Stimulated activated CD8-positive, alpha-beta memory T cell treated with anti-CD3 and anti-CD28 coated beads, Interleukin-2, amount 100 ng/mL, for 48 hours (primary cell): ENCODE data around the gene ZBTB7B.

Experiments used
- DNase-seq, 2 donors: peaks; one replicate each; pipeline ENCODE4 v3.0.0-alpha.2; 2020; ENCODE audit warnings: low read depth in 2 of 2

ZBTB7B gene

GRCh38 chr1:155017041-155017945 is 14.7 kb downstream of the ZBTB7B start:
- DNase-seq = peak; percentile 83 to 86

DNA sequence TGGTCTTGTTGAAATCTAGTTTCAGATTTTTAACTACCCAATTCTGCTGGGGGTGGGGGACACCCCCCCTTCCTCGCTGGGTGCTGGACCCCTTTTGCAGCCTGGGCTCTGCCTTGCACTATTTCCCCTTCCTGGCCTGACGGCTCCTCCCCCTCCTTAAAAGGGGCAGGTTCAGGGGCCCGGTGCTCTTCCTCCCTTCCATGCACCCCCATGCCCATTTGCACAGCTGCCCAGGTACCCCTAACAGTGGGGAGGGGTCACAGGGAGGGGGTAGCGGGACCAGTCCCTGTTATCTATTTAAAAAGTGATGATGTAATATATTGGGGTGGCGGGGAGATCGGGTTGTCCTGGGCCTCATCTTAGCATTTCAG is 15.3 kb downstream of the ZBTB7B start:
- no peak for DNase-seq

- no peak for DNase-seq
Observed at GRCh38 chr1:155018617-155019348, 16.2 kb downstream of the ZBTB7B start.

- no peak for DNase-seq
Observed at GRCh38 chr1:155019377-155020245, 17.0 kb downstream of the ZBTB7B start.

DNA sequence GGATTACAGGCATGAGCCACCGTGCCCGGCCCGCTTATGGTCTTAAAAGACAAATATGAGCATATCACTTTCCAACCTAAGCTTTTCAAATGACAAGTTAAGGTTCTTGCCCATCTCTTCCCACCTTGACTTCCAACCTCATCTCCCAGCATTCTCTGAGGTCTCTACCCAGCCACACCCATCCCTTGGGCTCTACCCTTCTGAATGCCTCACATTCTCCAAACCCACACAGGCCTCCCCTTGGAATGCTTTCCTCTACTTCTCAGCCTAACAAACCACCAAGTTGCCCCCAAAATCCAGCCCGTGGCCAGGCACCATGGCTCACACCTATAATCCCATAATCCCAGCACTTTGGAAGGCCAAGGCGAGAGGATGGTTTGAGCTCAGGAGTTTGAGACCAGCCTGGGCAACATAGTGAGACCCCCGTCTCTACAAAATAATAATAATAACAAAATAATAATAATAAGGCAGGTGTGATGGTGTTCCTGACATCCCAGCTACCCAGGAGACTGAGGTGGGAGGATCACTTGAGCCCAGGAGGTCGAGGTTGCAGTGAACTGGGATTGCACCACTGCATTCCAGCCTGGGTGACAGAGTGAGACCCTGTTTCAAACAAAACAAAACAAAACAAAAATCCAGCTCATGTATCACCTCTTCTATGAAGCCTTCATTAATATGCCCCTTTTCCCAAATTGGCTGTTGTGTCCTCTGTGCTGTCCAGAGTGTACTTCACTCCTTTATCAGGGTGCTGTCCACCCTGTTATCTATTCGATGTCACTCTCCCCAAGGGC is 19.7 kb downstream of the ZBTB7B start:
- DNase-seq = no peak

DNA sequence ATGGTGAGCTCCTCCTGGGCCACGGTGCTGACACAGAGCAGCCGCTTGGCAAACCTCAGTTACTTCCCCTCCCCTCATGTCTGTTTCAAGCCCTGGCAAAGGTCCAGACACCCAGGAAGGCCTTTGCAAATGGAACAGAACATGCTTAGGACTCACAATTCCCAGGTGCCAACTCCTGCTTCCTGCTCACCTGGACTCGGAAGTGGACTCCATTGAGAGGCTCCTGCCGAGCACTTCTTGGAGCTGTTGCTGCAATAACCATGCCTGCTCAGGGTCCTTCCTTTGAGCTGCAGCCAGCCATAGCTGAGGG is 20.3 kb downstream of the ZBTB7B start:
- no peak for DNase-seq

- DNase-seq = no peak
Observed at GRCh38 chr1:155023627-155024026, 21.0 kb downstream of the ZBTB7B start.

GRCh38 chr1:155024315-155024714 is 21.7 kb downstream of the ZBTB7B start:
- no peak for DNase-seq

GRCh38 chr1:155026154-155026553 is 23.6 kb downstream of the ZBTB7B start:
- no peak for DNase-seq

GRCh38 chr1:155026588-155026987 is 24.0 kb downstream of the ZBTB7B start:
- no peak for DNase-seq

DNA sequence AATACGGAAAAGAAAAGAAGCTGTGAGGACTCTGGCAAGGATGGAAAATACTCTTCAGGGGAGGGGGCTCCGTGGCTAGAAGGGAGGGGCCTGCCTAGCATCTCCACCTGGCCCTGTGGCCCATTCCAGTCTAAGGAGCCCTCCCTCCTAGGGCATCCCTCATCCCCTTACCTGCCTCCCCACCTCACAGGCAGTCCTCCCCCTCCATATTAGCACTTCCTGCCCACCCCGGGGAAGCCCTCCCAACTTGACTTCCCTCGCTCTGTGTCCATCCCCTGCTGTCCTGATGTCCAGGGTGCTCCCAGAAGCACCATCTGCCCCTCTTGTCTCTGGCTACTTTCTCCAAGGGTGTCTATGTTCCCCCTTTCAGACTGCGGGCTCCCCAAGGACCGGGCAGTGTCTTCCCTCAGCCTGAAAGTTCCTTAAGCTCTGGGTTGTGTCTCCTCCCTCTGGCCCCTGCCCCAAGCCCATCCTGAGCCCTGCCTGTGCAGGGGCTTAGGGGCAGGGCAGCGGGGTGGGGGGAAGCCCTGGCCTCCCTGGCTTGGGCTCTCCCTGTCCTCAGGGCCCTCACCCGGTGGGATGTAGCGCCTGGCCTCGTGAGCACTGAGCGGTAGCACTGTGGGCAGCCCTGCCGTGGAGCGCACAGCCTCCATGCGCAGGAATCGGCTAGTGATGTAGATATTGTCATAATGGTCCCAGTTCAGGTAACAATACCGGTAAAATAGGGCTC is 27.1 kb downstream of the ZBTB7B start:
- no peak for DNase-seq

DNA sequence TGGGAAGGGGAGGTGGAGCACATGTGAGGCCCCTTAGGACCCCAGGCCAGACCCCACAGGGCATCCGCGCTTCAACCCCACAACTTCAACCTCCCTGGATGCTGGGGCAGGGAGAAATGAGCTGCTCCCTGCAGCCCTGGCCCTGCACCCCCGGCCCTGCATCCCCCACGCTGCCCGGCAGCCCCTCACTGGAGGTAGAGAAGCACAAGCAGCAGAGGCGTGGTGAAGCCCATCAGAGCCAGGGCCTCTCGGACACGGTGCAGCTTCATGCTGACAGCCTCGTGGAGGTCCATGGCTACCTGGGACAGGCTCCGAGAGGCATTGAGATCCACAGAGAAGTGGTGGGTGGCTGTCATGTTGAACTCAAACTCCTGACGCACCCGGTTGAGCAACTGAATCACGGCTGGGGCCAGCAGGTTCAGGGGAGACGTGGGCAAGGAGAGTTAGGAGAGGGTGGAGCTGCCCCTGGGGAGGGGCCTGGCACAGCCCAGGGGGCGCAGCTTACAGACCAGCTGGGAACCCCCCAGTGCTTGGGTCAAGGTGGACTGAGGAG is 27.7 kb downstream of the ZBTB7B start:
- DNase-seq = no peak

GRCh38 chr1:155030899-155031298 is 28.3 kb downstream of the ZBTB7B start:
- DNase-seq = no peak

- DNase-seq = no peak
Observed at GRCh38 chr1:155032886-155033285, 30.3 kb downstream of the ZBTB7B start.

DNA sequence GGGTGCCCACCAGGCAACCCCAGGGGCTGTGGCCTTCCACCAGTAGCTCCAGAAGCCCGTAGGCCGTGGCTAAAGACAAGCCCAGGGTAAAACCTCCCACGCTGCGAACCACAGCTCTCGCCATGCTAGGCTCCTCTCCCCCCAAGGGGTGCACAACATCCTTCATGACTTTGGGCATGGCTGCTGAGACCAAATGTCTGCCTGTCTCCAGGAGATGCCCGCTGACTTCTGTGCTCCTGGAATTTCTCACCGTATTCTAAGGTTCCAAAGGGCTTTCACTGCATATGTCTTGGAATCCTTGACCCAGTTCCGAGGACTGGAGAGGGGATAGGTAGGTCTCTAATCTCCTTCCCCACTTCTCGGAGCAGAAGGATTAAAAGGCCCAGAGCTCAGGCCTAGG is 30.9 kb downstream of the ZBTB7B start, which contains the start of the genes DCST1 and DCST2:
DCST1 (plus strand) TSS at position 301 of the 400 bp plus-strand sequence. CDS start 213 bp downstream, outside the sequence.
DCST2 (minus strand) TSS at position 258 of the 400 bp plus-strand sequence; CDS start at position 178, 80 bp downstream.
- no peak for DNase-seq

- no peak for DNase-seq
Observed at GRCh38 chr1:155034318-155035208, 32.0 kb downstream of the ZBTB7B start.

- no peak for DNase-seq
Observed at GRCh38 chr1:155035936-155036335, 33.3 kb downstream of the ZBTB7B start.

- DNase-seq = no peak
Observed at GRCh38 chr1:155037043-155037442, 34.4 kb downstream of the ZBTB7B start.

- DNase-seq = no peak
Observed at GRCh38 chr1:155037851-155038441, 35.3 kb downstream of the ZBTB7B start.
